ENCODE data around the gene ACTRT2. TPM values are rescaled to one million over a fixed set of nuclear protein-coding genes. Genes with fewer than 3 reads are reported as not detected.

The ACTRT2 gene
- polyA plus RNA-seq, 1 donor (not counting 4 experiments of a cell fraction or from before 2014, with no cell fraction given) = not detected

DNA sequence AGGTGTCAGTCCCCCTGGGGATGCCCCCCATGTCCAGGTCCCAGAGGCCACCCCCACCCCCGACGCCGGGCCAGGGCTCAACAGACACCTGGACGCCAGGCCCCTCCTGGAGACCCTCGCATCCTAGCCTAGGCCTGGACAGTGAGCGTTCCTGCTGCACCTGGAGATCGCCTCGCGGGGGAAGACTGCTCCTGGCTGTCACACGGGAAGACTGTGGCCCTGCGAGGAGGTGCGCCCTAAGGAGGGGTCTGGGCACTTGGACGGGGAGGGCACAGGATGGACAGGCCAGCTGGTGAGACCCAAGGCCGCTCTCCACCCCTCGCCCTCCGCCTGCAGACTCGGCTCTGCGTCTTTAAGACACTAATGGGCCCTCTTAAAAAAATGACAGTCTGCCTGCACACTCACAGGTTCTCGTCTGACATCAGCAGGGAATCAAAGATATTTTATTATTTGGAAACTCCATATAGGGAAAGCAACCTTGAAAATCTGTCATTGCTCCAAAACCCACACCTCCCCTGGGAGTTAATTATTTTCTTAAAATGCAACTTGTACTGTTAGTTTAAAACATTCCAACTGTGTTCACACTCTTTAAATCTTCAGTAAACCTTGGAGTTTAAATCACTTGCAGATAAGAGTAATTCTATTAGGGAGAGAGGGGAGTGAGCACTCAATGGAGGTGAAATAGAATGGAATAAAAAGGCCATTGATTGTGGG, 45.6 kb upstream of the ACTRT2 start:
- no peak for FAIRE-seq
- dilution Hi-C loops (cut with MboI; ENCODE audit: extremely low pct_ligation_motif_present, low sequenced_read_pairs) = no loop called here
- no peak overlapping the region for H3K27ac ChIP-seq (ENCODE audit: control insufficient read depth, insufficient read depth, low read length)
- H3K9me3 ChIP-seq (ENCODE audit: control insufficient read depth, low read depth, low read length) = peaks cover 13% of the 10 kb centered on the region
- no peaks in the 10 kb centered on the region for H3K4me1 ChIP-seq (ENCODE audit: control insufficient read depth, extremely low read depth, insufficient read depth, low read length)
- H3K4me3 ChIP-seq (ENCODE audit: control insufficient read depth in 2 of 3, extremely low read depth in 1 of 3, insufficient read depth in 2 of 3, low read depth in 1 of 3, low read length in 3 of 3) = no peak overlapping the region
- TF ChIP-seq, protein P1, sequence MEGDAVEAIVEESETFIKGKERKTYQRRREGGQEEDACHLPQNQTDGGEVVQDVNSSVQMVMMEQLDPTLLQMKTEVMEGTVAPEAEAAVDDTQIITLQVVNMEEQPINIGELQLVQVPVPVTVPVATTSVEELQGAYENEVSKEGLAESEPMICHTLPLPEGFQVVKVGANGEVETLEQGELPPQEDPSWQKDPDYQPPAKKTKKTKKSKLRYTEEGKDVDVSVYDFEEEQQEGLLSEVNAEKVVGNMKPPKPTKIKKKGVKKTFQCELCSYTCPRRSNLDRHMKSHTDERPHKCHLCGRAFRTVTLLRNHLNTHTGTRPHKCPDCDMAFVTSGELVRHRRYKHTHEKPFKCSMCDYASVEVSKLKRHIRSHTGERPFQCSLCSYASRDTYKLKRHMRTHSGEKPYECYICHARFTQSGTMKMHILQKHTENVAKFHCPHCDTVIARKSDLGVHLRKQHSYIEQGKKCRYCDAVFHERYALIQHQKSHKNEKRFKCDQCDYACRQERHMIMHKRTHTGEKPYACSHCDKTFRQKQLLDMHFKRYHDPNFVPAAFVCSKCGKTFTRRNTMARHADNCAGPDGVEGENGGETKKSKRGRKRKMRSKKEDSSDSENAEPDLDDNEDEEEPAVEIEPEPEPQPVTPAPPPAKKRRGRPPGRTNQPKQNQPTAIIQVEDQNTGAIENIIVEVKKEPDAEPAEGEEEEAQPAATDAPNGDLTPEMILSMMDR (optimal IDR thresholded peaks at IDR 0.05 in 1 of 3, IDR thresholded peaks at IDR 0.05 in 1 of 3, conservative IDR thresholded peaks at IDR 0.05 in 1 of 3; ENCODE audit: extremely low read depth in 1 of 3, insufficient read depth in 2 of 3, low read length in 3 of 3) = no peak
- TF ChIP-seq EZH2 (IDR thresholded peaks at IDR 0.05; ENCODE audit: low read length) = no peak
- no peak overlapping the region for H3K9ac ChIP-seq (ENCODE audit: control insufficient read depth, extremely low read depth, insufficient read depth, low read length)
- H2AFZ ChIP-seq (ENCODE audit: control insufficient read depth, low read length) = no peak overlapping the region
- H4K20me1 ChIP-seq (ENCODE audit: control insufficient read depth, extremely low read depth, insufficient read depth, low read length) = no peaks in the 10 kb centered on the region
- H3K36me3 ChIP-seq (ENCODE audit: control insufficient read depth in 2 of 2, extremely low read depth in 1 of 2, insufficient read depth in 2 of 2, low read length in 2 of 2) = no peaks in the 10 kb centered on the region
- no peak overlapping the region for H3K4me2 ChIP-seq (ENCODE audit: control insufficient read depth, extremely low read depth, insufficient read depth, low read depth, low read length)
- no peaks in the 10 kb centered on the region for H3K79me2 ChIP-seq (ENCODE audit: control insufficient read depth, insufficient read depth, low read length)
- H3K27me3 ChIP-seq (ENCODE audit: control insufficient read depth, extremely low read depth, insufficient read depth, low read length) = no peaks in the 10 kb centered on the region
- no peak for DNase-seq (ENCODE audit: low read depth, low spot score)
- H3K9me1 ChIP-seq (ENCODE audit: control insufficient read depth, extremely low read depth, insufficient read depth, low read length) = no peaks in the 10 kb centered on the region

DNA sequence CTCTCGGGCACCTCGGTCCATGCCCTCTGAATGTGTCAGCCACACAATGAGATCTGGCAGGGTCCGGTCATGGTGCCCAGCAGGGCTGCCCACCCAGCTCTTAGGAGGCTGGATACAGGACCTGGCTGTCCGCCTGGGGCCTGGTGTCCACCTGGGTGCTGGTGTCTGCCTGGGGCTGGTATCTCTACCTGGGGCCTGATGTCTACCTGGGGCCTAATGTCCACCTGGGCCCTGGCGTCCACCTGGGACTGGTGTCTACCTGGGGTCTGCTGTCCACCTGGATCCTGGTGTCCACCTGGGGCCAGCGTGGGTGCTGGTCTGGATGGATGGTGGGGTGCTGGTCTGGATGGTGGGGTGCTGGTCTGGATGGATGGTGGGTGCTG, 45.1 kb upstream of the ACTRT2 start:
- Histone ChIP-seq H3K27me3 (ENCODE audit: control insufficient read depth, extremely low read depth, insufficient read depth, low read length) (no peaks in the 10 kb centered on the region), H2AFZ (ENCODE audit: control insufficient read depth, low read length) (no peak overlapping the region), H3K4me2 (ENCODE audit: control insufficient read depth, extremely low read depth, insufficient read depth, low read depth, low read length) (no peak overlapping the region), H3K27ac (ENCODE audit: control insufficient read depth, insufficient read depth, low read length) (no peak overlapping the region), H3K4me3 (ENCODE audit: control insufficient read depth in 2 of 3, extremely low read depth in 1 of 3, insufficient read depth in 2 of 3, low read depth in 1 of 3, low read length in 3 of 3) (no peak overlapping the region), H4K20me1 (ENCODE audit: control insufficient read depth, extremely low read depth, insufficient read depth, low read length) (no peaks in the 10 kb centered on the region), H3K79me2 (ENCODE audit: control insufficient read depth, insufficient read depth, low read length) (no peaks in the 10 kb centered on the region), H3K4me1 (ENCODE audit: control insufficient read depth, extremely low read depth, insufficient read depth, low read length) (no peaks in the 10 kb centered on the region), H3K9me3 (ENCODE audit: control insufficient read depth, low read depth, low read length) (peaks cover 13% of the 10 kb centered on the region), H3K9me1 (ENCODE audit: control insufficient read depth, extremely low read depth, insufficient read depth, low read length) (no peaks in the 10 kb centered on the region), H3K36me3 (ENCODE audit: control insufficient read depth in 2 of 2, extremely low read depth in 1 of 2, insufficient read depth in 2 of 2, low read length in 2 of 2) (no peaks in the 10 kb centered on the region), H3K9ac (ENCODE audit: control insufficient read depth, extremely low read depth, insufficient read depth, low read length) (no peak overlapping the region)
- DNase-seq (ENCODE audit: low read depth, low spot score) = no peak
- no peak for FAIRE-seq
- dilution Hi-C loops (cut with MboI; ENCODE audit: extremely low pct_ligation_motif_present, low sequenced_read_pairs) = no loop called here
- TF ChIP-seq, protein P1 (optimal IDR thresholded peaks at IDR 0.05 in 1 of 3, IDR thresholded peaks at IDR 0.05 in 1 of 3, conservative IDR thresholded peaks at IDR 0.05 in 1 of 3; ENCODE audit: extremely low read depth in 1 of 3, insufficient read depth in 2 of 3, low read length in 3 of 3) = no peak
- TF ChIP-seq EZH2 (IDR thresholded peaks at IDR 0.05; ENCODE audit: low read length) = no peak
